Subcutaneous preadipocyte (primary cell): Measurements from ENCODE around the gene DNAJA4. TPM values are rescaled to one million over a fixed set of nuclear protein-coding genes. Genes with fewer than 3 reads are reported as not detected.

ENCODE experiments used
- small RNA-seq: library from RNA; depleted of rRNA; stranded (forward); fragments of <200 nt; gene quantifications from one replicate; pipeline ENCODE3, GENCODE V24; 2012
- total RNA-seq: library from RNA; depleted of rRNA; stranded (reverse); fragments of >200 nt; gene quantifications from 2 replicates; pipeline ENCODE4 v1.2.3, GENCODE V29; 2012

DNAJA4 gene
- 1.1 and 2.0 TPM in 2 replicates for total RNA-seq

GRCh38 chr15:78264304-78265136 lies at the start of gene DNAJA4:
TSS of gene DNAJA4 (plus strand) at chr15:78264562. CDS start at chr15:78264764, 202 bp downstream.

GRCh38 chr15:78234515-78235040 lies 29.8 kb upstream of the DNAJA4 start, which contains the start of gene ACSBG1:
TSS of gene ACSBG1 (minus strand) at chr15:78234565. CDS start at chr15:78234501, 64 bp downstream.

GRCh38 chr15:78299101-78299930 lies 35.0 kb downstream of the DNAJA4 start, which contains the start of gene SKIC8:
TSS of gene SKIC8 (minus strand) at chr15:78299609. CDS start at chr15:78295686, 3,923 bp downstream.

Small RNA genes within 50 kb of the gene (small RNA-seq; reads per million reads assigned to genes)
- not detected for gene AC090607.5

Other genes with a start within 250 kb of the DNAJA4 start
- 28.7 and 31.3 TPM in 2 replicates for gene TBC1D2B, start 186.9 kb upstream of the DNAJA4 start, total RNA-seq
- not detected in 2 replicates for gene SH2D7, start 172.0 kb upstream of the DNAJA4 start, total RNA-seq
- under 0.01 and 0.98 TPM in 2 replicates for gene CIB2, start 133.1 kb upstream of the DNAJA4 start, total RNA-seq
- gene IDH3A, start 115.2 kb upstream of the DNAJA4 start, total RNA-seq, result 23.9 and 38.5 TPM in 2 replicates
- under 0.01 TPM in 1 of 2 replicates, not detected in the other for gene ACSBG1, start 30.0 kb upstream of the DNAJA4 start, total RNA-seq
- gene SKIC8, start 35.0 kb downstream of the DNAJA4 start, total RNA-seq, result 57.7 and 71.2 TPM in 2 replicates
- gene CRABP1, start 75.8 kb downstream of the DNAJA4 start, total RNA-seq, result not detected in 2 replicates
- 19.8 and 21.9 TPM in 2 replicates for gene IREB2, start 173.7 kb downstream of the DNAJA4 start, total RNA-seq
- gene HYKK, start 243.0 kb downstream of the DNAJA4 start, total RNA-seq, result 3.1 and 3.3 TPM in 2 replicates